HG02798 (cell line): ENCODE results near the gene KDM4C.
"Not testable (repeated sequence)": the region's sequence is repeated elsewhere in the genome, so short reads cannot be mapped to it uniquely, and the experiment has no call there.

Experiments
- ATAC-seq: cut with Tn5 transposase; IDR thresholded peaks from one replicate; pipeline ENCODE4 v1.9.1; 2021; ENCODE audit warnings: mild to moderate bottlenecking; ENCODE audit not compliant: unreplicated experiment, poor library complexity

Gene KDM4C

DNA sequence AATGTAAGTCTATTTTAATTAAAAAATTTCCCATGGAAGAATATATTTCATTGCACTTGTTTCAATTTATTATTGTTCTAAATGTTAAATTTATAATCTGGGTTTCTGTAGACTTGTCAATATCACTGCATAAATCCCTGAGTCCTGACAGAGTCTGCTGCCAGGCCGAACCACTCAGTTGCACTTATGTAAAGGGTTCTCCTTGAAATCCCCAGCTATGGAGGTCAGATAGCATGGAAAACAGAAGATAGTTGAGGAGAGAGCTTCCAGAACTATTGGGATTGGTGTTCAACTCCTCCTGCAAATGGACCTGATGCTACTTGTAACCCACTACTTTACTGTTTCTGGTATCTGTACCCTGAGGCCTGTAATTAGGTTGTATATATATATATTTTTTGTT is 37.2 kb downstream of the KDM4C start:
- no peak for ATAC-seq

DNA sequence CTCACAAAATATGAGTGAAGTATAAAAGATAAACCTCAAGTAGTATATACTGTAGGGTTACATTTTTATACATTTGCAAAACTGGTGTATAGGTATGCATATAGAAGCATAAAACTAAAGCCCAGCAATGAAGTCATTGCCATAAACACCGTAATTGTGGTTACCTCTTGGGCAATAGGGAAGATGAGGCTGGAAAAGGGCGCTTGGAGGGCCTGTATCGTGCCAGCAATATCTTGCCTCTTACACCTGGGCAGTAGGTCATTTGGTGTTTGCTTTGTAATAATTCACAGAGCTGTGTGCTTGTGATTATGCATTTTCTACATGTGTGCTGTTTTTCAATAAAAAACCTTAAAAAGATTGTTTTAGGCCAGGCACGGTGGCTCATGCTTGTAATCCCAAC is 45.2 kb downstream of the KDM4C start:
- ATAC-seq, result no peak

DNA sequence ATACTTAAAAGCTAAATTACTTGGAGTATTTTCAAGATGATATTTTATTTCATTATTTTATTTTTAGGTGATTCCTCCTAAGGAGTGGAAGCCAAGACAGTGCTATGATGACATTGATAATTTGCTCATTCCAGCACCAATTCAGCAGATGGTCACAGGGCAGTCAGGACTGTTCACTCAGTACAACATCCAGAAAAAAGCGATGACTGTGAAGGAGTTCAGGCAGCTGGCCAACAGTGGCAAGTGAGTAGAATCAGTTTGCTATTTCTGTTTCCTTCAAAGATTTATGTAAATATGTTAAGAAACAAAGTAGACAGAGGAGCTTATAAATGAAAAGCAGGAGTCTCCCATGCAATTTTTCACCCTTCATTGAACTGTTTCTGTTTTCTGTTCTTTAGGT is 47.8 kb downstream of the KDM4C start:
- ATAC-seq, result no peak

DNA sequence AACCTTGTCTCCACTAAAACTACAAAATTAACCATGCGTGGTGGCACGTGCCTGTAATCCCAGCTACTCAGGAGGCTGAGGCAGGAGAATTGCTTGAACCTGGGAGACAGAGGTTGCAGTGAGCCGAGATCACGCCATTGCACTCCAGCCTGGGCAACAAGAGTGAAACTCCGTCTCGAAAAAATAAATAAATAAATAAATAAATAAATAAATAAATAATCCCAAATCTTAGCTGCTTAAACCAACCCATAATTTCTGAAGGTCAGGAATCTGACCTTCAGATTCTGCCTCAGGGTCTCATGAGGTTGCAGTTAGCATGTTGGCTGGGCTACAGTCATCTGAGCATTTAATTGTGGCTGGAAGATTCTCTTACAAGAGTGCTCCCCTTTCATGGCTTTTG is 48.5 kb downstream of the KDM4C start:
- ATAC-seq, result not testable (repeated sequence)

DNA sequence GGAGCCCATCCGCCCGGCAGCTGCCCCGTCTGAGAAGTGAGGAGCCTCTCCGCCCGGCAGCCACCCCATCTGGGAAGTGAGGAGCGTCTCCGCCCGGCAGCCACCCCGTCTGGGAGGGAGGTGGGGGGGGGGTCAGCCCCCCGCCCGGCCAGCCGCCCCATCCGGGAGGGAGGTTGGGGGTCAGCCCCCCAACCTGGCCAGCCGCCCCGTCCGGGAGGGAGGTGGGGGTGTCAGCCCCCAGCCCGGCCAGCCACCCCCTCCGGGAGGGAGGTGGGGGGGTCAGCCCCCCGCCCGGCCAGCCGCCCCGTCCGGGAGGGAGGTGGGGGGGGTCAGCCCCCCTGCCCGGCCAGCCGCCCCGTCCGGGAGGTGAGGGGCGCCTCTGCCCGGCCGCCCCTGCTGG is 49.9 kb downstream of the KDM4C start:
- ATAC-seq, result not testable (repeated sequence)

DNA sequence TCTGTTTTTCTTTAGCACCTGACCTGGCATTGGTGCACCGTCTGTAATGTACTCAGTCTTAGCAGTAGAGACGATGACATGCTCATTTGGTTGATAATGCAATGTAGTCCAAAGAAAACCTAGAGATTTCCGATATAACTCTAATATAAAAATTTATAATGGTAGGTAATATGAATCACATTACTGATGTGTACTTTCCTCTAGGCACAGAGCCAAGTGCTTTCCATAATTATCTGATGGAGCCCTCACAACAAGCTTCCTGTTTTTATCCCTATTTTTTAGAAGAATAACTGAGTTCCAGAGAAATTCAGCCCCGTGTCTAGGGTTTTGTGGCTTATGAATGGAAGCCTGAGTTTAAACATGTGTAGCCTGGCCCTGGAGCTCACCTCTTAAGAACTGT is 53.7 kb downstream of the KDM4C start:
- no peak for ATAC-seq

DNA sequence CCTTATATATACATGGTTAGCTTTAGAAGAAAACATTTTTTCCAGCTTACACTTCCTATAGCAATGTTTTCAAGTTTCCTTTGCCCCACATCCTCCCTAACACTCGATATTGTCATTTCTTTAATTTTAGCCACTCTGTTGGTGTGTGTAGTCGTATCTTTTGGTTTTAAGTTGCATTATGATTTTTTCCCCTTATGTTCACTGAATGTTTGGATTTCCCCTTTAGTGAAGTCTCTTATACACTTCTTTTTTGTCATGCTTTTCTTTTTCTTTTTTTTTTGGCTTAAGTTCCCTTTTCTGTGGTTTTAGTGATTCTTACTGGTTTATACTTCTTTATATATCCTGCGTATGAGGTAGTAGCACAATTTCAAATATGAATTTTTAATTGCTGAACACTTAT is 58.8 kb downstream of the KDM4C start:
- no peak for ATAC-seq

DNA sequence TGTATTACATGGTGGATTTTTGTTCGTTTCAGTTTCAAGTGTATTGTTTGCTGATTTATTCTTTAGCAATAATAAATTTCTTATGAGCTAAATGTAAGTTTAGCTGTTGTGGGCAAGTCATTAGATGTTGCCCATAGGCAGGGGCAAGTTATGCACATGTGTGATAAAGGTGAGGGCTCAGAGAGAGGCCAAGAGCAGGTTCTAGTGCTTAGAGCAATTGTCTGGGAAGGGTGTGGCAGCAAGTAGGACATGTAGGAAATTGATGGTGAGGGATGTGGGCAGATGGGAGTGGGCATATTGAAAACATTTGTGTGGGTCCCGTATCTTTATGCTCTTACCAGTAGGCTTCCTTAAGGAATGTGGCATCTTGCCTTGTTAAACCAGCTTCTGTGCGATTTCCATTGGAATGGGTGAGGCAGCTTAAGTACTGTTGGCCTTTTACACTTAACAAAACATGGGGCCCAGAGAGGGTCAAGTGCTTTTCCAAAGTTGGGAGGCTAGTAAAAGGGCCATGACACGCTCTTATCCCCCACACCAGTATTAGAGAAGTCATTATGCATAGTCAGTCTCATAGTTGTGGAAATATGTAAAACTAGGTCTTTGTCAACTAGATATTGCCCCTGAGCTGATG is 60.6 kb downstream of the KDM4C start:
- no peak for ATAC-seq

DNA sequence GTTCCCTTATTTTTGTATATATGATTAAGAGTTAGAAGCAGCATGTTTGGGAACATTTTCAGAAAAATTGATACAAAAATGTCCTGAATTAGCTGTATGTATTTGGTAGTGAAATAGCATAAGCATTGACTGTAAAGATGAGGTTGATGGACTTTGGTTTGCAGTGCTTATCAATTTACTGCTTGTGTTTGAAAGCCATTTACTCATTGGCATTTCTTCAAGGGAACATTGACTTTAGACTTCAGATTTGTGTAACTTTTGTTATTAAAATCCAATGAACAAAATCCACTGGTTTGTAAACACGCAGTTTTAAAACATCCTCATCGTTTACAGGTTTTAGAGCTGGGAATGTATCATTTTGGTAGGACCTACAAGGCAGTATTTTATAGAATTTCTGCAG is 61.3 kb downstream of the KDM4C start:
- no peak for ATAC-seq

DNA sequence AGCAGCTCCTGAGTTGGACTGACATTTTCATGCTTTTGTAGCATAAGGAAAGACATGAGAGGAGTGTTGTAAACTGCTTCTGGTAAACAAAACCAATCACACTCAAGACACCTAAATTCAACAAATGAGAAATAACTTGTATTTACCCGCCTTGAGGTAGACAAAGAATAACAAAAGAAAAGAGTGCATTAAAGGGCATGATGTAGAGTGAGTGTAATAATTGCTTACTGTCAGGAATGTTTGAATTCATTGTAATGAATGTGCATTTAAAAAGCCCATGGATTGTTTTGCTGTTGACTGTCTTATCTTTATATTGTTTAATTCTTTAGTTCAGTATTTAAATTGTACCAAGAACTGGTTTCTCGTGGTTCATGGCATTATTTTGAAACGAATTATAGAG is 61.8 kb downstream of the KDM4C start:
- ATAC-seq, result no peak

DNA sequence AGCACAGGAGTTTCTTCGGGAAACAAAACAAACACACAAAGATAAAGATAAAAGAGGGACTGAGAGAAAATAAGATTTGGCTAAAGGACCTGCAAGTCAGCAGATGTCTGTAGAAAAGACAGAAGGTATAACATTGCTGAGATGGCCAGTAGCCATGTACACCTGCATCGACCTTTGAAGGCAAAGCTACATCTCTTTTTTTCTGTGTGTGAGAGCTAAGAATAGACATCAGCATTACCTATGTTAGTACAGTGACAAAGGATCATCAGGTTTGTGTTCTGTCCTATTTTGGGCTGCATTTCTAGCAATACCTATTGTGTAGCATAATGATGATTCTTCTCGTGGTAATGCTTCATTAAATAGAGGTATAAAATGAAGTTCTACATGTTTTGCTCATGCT is 64.9 kb downstream of the KDM4C start:
- no peak for ATAC-seq

DNA sequence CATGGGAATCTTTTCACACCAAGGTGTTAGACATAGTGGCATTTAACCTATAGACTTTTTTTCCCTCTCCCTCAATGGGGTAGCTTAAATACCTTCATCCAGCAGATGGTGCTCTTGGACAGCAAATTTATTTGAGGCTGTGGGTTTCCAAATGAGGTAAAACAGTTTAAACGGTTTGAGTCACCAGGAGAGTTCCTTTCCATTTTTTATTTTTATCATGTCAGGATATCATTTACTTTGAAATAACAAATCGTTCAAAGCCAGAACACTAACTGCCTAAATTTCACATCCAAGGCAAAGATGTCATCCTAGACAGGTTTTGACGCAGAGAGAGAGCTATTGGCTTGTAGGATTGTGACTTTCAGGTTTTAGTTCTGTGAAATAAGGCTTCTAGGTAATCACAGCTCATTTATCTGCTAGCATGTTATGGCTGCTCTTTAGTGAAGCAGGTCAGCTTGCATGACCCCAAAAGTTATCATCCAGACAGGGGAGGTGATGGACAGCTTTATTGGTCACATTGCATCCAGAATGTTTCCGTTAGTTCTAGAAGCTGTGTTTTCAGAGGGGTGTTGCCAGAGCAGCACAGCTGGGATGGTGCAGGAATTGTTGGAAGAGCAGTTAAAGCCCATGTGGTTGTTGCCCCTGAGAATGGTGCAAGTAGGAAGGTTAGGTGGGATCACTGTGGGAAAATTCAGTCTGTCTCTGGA is 69.8 kb downstream of the KDM4C start:
- no peak for ATAC-seq

DNA sequence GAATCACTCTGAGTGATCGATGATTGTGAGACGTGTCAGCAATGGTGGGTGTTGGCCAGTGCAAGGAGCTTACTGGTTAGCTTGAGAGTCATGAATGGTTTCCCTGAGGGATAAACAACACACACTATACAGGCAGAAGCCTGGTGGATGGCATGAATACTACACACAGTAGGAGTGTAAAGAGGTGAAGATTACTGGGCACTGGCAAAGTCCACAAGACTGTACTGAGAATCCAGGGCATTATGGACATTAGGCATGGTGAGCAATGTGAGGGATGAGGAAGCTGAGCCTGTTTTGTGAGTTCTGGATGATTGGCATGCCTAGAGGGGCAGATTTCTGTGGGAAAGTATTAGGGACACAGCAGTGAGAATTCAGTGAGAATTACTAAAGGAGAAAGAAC is 71.3 kb downstream of the KDM4C start:
- no peak for ATAC-seq

DNA sequence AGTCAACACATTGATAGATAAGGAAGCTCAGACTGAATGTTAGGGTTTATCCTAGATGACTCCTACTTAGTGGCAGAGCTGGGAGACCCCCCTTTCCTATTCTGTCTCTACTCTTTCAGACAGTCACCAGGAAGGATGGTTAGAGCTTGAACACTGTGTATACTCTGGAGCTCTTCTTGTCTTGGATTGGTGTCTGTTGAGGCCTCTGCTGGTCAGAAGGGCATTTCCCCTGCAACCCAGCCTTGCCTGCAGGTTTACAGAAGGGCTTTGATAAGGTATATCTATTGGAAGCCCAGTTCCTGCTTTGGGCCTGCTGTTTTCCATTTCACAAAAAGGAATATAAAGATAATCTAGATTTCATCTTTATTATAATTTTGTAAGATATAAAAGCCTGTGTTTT is 71.8 kb downstream of the KDM4C start:
- no peak for ATAC-seq

DNA sequence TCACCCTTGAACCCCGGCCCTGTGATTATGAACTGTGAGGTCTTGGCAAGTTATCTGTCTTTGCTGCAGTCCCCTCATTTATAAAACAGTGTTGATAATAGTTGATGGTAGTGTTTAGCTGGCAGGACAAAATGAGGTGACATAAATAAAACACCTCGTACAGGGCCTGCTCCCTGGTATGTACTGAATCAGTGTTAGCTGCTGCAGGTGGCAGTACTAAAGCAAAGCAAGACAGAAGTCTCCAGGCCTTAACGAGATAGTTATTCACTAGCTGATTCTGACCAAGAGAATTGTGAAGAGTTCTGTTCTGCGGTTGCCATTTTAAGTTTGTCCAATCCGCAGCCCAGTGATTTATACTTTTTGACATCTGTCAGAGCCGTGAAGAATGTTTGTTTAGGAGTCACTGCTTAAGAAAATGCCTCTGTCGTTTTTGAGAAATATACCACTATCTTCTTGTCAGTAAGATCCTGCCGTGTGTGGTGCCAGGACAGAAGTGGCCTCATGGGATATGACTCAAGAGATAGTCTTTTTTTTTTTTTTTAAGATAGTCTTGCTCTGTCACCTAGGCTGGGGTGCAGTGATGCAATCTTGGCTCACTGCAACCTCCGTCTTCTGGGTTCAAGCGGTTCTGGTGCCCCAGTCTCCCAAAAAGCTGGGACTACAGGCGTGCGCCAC is 75.9 kb downstream of the KDM4C start:
- ATAC-seq, result no peak

DNA sequence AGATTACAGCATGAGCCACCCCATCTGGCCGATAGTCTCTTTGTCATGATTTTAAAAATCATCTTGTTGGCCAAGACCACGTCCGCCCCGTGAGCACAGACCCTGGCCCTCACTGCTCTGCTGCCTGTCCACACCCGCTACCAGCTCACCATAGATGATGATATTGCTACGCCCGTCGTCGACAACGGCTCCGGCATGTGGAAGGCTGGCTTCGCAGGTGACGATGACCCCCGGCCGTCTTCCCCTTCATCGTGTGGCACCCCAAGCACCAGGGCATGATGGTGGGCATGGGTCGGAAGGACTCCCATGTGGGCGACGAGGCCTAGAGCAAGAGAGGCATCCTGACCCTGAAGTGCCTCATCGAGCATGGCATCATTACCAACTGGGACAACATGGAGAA is 76.5 kb downstream of the KDM4C start:
- ATAC-seq, result no peak

DNA sequence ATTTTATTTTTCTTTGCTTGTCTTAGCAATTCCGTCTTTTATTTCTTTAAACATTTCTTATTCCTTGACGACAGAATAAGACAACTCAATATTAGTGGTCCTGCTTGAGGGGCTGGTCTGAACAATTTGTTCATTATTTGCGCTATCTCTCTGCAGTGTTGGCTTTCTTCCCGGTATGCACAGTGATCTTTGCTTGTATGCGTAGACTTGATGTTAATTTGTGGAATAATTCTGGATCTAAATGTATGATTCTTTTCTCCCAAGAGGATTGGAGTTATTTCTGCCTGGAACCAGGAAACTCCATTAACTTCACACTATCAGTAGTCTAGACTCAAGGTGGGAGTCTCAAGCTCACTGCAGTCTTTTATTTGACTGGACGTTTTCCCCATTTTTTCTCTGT is 80.4 kb downstream of the KDM4C start:
- no peak for ATAC-seq

DNA sequence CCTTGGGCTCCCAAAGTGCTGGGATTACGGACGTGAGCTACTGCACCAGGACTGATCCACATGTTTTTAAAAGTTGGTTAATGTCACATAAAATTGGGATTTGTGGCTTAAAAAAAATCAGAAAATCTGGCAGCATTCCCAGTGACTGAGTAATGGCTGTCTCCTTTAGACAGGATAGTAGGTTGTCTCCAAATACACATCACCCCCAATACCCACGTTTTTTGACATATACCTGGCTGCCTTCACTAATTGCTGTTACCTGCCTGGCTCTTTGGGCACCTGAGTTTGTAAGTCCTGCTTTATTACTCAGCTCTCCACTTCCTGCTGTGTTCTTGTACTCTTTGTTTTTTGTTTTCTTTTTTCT is 84.8 kb downstream of the KDM4C start:
- ATAC-seq, result no peak

DNA sequence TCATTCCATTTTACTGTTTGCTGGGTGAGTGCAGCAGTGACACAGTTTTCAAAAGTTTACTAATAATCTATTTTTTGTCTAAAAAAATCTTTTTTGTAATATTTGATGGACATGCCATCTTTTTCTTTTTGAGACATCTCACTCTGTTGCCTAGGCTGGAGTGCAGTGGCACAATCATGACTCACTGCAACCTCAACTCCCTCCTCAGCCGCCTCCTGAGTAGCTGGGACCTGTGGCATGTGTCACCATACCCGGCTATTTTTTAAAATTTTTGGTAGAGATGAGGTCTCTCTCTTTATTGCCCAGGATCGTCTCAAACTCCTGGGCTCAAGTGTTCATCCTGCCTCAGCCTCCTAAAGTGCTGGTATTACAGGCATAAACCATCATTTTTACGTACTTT is 86.0 kb downstream of the KDM4C start:
- ATAC-seq, result no peak

DNA sequence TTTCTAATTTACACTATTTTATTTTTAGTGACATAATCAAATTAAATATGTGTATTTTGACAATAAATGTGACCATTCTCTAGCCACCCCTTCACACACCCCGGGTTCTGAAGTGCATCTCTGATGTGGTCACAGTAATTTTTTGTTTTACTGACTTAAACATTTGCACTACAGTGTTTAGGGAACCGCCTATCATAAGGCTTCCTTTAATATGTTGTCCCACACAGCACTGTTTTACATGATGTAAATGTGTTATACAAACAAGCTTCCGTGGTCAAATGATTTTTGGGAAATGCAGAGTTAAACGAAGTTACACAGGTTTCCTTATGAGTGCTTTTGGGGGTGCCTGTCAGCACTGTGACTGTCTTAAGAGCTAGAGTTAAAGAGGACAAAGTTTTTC is 86.5 kb downstream of the KDM4C start:
- ATAC-seq, result no peak

DNA sequence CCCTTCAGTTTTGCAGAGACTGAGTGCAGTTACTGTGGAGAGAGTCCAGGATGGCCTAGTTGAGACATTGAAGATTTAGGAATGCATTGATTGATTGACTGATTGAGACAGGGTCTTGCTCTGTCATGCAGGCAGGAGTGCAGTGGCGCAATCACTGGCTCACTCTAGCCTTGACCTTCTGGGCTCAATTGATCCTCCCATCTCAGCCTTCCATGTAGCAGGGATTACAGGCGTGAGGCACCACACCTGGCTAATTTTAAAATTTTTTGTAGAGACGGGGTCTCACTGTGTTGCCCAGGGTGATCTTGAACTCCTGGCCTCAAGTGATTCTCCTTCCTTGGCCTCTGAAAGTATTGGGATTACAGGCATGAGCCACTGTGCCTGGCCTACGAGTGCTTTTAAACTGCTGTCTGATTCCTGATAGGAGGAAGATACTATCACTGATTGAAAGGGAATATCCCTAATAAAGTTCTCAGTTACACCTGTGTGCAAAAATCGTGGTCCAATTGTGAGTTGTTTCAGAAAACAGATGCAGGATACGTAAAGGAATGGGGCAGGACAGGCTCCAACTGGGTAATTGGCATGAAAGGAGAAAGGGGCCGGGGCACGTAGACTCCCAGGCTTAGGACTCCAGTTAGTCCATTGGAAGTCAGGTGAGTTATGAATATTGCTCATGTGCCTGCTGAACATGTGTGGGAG is 87.5 kb downstream of the KDM4C start:
- no peak for ATAC-seq
